Measurements from ENCODE around the gene FIGNL2.

DNA sequence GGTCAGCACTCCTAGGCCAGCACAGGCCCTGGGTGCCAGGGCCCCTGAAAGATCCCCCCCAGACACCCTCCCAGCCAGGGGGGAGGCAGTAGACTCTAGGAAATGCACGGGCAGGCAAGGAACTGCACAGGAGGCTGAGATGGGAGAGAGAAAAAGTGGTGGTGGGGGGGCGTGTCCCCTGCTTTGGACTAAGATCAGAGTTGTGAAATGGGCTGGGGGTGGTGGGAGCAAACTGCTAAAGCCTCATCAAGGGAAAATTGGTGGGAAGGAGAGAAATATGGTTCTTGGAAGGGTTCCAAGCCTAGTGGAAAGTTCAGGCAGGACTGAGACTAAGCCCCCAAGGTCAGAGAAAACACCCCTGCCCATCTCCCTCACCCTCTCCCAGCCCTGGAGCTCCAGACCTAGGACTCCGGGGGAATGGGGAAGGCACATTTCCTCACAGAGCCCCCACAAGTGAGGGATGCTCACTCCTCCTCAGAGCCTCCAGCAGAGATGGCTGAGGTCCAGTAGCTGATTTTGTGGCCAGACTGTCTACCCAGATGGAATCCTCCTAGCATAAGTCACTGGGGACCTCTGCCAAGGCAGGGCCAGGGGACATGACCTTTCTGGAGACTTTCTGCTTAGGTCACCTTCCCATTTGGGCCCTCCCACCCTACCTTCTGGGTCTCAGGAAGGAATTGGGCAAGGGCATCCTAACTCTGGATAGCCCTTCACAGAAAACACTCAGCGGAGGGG lies 29.8 kb downstream of the FIGNL2 start:
- TF ChIP-seq, protein P1, sequence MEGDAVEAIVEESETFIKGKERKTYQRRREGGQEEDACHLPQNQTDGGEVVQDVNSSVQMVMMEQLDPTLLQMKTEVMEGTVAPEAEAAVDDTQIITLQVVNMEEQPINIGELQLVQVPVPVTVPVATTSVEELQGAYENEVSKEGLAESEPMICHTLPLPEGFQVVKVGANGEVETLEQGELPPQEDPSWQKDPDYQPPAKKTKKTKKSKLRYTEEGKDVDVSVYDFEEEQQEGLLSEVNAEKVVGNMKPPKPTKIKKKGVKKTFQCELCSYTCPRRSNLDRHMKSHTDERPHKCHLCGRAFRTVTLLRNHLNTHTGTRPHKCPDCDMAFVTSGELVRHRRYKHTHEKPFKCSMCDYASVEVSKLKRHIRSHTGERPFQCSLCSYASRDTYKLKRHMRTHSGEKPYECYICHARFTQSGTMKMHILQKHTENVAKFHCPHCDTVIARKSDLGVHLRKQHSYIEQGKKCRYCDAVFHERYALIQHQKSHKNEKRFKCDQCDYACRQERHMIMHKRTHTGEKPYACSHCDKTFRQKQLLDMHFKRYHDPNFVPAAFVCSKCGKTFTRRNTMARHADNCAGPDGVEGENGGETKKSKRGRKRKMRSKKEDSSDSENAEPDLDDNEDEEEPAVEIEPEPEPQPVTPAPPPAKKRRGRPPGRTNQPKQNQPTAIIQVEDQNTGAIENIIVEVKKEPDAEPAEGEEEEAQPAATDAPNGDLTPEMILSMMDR (IDR thresholded peaks at IDR 0.05 in 2 of 3, conservative IDR thresholded peaks at IDR 0.05 in 1 of 3; ENCODE audit: borderline replicate concordance in 1 of 3, insufficient read depth in 1 of 3, low read depth in 2 of 3, low read length in 2 of 3), result no peak
- TF ChIP-seq CBX3 (IDR thresholded peaks at IDR 0.05; ENCODE audit: low read depth), result no peak
